ENCODE results near the gene HTR6.

Gene HTR6

DNA sequence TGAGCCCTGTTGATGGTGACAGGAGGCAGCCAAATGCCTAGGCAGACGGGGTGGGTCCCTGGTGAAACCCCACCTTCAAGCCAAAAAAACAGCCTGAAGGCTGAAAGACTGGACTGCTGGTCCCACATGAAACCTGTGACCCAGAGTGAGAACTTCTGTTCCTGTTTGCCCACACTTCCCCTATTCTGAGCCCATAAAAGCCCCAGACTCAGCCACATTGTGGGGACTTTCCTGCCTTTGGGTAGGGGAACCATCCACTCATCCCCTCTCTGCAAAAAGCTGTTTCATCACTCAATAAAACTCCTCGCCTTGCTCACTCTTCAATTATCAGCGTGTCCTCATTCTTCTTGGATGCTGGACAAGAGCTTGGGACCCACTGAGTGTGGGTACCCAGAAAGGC is 25.2 kb downstream of the HTR6 start:
- ATAC-seq = peak; percentile 6 to 31

- no peak for ATAC-seq
These were observed 25.7 kb downstream of the HTR6 start for GRCh38 chr1:19690342-19690741.

- ATAC-seq = no peak
These were observed 29.6 kb downstream of the HTR6 start for GRCh38 chr1:19694298-19694697.

GRCh38 chr1:19695772-19696171 is 31.1 kb downstream of the HTR6 start:
- ATAC-seq = no peak

GRCh38 chr1:19696820-19697219 is 32.1 kb downstream of the HTR6 start:
- no peak for ATAC-seq

GRCh38 chr1:19698181-19698580 is 33.5 kb downstream of the HTR6 start:
- ATAC-seq = no peak

DNA sequence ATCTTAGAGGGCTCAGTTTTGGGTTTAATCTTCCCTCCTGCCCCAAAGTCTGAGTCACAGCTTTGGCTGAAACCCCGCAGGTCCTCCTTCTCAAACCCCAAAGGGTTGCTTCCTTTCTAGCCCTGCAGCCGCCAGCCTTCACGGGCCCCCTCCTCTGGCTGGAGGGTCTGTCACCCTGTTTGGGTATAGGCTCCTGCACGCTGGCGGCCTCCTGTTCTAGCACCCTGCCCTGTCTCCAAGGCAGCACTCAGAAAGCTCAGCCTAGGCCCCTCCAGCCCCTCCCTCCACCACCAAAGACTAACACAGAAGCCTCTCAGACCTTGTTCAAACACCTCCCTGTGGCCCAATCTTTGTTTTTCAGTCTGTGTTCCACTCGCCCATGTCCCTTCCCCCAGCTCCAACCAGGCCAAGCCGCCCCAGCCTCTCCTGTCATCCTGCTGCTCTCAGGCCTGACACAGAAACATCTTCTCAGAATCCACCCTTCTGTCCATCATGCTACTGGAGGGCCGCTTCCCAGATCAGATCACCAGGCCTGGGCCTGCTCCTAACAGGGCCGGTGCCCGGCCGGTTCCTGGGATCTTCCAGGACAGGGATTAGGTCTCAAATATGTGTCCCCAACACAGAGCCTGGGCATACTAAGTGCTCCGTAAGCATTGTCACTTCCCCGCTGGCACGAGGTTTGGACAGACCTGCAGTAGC is 35.6 kb downstream of the HTR6 start:
- ATAC-seq = no peak

GRCh38 chr1:19703280-19703679 is 38.6 kb downstream of the HTR6 start:
- ATAC-seq = no peak

DNA sequence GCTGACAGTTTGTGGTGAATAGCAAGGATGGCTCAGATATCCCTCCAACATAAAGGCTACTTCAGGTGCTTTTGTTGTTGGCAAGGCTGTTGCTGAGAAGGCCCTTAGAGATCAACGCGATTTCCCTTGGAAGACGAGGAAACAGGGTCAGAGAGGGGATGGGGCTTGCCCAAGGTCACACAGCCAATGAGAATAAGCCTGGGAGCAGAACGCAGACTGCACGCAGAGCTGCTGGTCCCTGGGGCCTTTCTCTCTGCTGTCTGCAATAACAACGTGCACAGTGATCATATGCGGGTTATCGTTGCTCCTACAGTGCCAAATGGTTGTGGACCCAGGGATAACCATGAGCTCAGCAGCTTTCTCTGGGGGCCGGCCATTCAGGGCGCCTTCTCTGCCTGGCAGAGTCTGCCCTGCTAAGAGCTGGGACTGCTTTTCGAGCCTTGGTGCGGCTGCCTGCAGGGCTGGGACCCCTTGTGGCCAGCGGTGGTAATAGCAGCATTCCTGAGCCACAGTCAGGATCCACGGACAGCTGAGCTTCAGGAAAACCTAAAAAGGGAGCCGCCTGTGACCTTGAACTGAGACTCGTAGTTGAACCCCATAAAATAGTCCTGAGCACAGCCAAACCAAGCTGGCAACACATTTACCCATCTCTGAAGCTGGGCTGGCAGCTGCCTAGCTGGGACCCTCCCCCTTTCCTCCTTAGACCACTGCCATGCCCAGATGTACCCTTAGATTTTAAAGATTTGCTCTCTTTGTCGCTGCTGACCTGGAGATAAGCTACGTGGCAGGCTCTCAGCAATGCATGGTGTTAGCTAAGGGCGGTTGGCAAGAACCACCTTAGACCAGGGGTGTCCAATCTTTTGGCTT is 39.8 kb downstream of the HTR6 start:
- ATAC-seq = peak in 1 of 2 donors; percentile 41

DNA sequence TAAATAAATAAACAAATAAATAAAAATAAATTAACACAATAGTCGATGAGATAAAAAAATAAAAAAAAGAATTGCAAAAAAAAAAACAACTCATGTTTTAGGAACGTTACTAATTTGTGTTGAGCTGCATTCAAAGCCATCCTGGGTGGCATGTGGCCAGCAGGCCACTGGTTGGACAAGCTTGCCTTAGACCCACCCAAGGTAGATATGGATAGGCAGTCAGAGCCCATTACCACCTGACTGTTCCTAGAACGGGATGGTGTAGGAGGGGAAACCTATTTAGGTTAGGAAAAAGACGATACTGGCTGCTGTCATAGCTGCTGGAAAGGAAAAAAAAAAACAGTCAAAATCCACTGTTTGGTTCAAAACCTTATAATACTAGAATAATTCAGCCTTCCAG is 40.8 kb downstream of the HTR6 start:
- no peak for ATAC-seq

DNA sequence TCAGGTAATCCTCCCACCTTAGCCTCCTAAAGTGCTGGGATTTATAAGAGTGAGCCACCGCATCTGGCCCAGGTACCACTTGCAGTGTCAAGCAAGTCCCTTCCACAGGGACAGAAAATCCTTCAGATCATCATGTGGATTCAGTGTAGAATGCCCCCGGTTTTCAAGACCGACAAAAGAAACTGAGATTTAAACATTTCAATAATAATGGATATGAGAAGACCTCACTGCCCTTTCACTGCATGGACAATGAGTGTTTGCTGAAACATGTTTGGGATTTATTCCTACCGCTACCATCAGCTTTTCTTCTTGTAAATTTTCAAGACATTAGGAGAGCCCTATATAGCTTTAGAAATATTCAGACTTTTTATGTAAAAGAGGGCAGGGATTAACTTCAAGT is 41.5 kb downstream of the HTR6 start:
- ATAC-seq = no peak

DNA sequence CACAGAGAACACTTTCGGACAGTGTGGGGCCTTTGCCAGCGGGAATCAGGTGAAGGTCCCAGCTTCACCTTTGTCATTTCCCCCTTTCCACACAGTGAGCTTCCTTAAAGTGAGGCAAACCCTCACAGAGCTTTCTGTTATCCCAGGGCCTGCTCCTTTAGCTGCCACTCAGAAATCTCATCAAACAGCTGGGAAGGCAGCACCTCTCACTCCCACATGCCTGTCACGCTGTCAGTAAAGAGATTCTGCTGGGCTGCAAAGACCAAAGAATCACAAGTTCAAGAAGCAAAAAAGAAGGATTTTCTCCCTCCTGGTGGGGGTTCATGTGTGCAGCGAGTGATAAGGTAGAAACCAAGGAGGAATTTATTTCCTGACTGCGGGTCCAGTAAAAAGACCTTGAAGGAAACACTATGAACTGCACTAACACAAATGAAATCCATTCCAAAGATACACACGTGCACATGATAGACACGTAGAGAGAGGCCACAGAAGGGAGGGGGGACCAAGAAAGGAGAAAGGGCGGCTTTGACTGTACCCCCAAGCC is 44.0 kb downstream of the HTR6 start:
- no peak for ATAC-seq

GRCh38 chr1:19709260-19709793 is 44.7 kb downstream of the HTR6 start:
- ATAC-seq = no peak

GRCh38 chr1:19710825-19711611 is 46.3 kb downstream of the HTR6 start:
- peak; percentile 53 to 58 for ATAC-seq

GRCh38 chr1:19712928-19713327 is 48.3 kb downstream of the HTR6 start:
- no peak for ATAC-seq

- ATAC-seq = peak; percentile 79 to 82
These were observed 50.9 kb downstream of the HTR6 start for GRCh38 chr1:19715334-19716203.

- ATAC-seq = no peak
These were observed 52.8 kb downstream of the HTR6 start for GRCh38 chr1:19717467-19717866.

DNA sequence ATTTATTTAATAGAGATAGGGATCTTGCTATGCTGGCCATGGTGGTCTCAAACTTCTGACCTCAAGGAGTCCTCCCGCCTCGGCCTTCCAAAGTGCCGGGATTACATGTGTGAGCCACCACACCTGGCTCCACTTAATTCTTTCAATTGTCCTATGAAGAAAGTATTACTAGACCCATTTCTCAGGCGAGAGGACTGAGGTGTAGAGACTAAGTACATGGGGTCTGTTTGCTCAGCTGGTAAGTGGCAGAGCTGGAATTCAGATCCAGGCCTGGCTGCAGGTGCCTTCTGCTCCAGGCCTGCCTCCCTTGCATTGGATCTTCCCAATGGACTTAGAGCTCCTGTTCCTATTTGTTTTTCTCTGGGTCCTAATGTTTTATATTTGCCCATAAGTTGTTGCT is 55.5 kb downstream of the HTR6 start:
- no peak for ATAC-seq

DNA sequence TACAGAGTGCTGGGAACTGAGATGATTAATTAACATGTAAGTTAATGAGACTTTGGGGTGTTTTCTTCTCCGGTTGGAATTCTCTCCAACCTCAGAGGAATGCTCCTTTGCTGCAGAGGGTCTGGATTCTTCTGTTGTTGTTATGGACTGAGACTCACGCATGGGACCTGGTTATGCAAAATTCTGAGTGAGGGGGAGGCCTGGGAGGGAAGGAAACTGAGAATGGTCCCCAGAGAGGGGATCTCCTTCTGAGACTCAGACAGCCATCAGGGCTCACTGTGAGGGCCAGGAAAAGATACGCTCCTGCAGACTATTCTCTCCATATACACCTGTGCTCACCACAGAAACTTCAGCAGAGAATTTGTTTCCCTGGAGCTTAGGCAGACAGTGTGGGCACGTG is 56.3 kb downstream of the HTR6 start:
- no peak for ATAC-seq

DNA sequence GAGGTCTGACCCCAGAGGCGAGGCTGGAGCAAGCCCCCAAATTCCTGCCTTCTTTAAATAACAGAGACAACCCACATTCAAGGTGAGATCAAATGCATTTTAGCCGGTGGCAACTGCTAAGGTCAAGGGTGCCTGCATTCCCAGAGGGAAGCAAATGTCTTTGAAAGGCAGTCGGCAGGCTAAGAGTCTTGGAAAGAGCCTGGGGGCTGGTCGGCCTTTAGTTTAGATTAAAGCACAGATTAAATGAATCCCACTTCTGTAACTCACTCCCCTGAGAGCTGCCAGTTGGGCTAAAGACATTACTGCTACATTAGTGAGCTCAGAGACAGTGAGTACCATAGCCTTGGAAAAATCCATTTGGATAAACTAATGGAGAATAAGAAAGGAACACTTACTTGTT is 59.2 kb downstream of the HTR6 start:
- no peak for ATAC-seq

GRCh38 chr1:19725606-19726005 is 60.9 kb downstream of the HTR6 start:
- ATAC-seq = no peak

Measured in activated CD4-positive, CD25-positive, alpha-beta regulatory T cell treated with anti-CD3 and anti-CD28 coated beads, Interleukin-2, amount 50 U/mL, for 24 hours (primary cell).